Epidermal melanocyte (primary cell): Measurements from ENCODE around the gene OPHN1.
A peak's percentile ranks its signal among the peaks of the same experiment; 100 is the strongest.

Experiments used
- DNase-seq: peaks from one replicate; pipeline ENCODE4 v3.0.0; 2011; ENCODE audit warnings: low spot score; ENCODE audit not compliant: insufficient read length

Gene OPHN1

DNA sequence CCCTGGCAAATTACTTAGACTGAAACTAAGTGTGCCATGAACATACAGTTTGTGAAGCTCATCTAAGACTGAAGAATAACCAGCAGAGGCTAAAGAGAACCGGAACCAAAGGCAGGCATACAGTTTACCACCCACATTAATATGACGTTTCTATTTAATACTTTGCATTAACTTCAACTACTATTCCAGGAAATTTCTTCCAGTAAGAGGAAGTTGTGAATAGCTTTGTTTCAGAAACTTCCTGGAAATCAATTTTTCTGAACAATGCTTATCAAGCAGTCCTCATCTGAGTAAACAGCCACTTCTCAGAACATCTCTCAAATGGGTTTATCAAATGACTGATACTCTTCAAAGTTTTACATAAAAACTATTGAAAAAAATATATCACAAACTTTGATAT is 252.7 kb downstream of the OPHN1 start:
- DNase-seq = no peak

DNA sequence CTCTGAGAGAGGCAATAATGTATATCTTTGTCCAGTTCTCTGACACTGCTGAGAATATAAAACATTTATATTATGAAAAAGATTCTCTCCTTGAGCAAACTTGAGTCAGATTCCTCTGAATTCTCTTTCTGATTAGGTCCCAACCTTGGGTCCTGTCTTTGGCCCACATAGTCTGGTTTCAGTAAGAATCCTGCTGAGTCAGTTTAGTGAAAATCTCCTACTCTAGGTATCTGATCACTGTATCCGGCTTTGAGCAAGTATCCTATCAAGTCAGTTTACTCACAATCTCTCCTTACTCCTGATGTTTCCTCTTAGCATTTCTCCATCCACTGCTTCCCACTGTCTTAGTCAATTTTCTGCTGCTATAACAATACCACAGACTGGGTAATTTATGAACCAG is 253.9 kb downstream of the OPHN1 start:
- no peak for DNase-seq

DNA sequence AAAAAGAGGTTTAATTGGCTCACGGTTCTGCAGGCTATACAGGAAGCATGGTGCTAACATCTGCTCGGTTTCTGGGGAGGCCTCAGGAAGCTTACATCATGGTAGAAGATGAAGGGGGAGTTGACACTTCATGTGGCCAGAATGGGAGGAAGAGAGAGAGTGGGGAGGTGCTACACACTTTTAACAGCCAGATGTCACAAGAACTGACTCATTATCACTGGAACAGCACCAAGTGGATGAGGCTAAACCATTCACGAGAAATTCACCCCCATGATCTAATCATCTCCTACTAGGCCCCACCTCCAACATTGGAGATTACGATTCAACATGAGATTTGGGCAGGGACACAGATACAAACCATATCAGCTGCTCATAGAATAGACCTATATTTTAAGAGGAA is 255.8 kb downstream of the OPHN1 start:
- no peak for DNase-seq

DNA sequence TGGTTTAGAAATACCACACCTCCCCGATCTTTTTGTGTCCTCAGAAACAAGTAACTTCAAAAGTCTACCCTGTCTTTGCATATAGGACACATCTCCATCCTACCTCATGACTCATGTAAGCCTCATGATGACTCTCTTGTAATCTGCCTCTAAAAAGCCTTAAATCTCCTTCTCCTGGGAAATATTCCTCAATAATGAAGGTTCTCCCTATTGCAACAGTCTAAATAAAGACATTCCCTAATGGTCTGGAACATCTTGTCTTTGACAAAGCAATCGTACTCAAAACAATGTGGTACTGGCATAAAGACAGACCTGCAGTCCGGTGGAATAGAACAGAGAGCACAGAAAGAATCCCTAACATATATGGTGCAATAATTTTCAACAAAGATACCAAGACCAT is 257.7 kb downstream of the OPHN1 start:
- DNase-seq = no peak

DNA sequence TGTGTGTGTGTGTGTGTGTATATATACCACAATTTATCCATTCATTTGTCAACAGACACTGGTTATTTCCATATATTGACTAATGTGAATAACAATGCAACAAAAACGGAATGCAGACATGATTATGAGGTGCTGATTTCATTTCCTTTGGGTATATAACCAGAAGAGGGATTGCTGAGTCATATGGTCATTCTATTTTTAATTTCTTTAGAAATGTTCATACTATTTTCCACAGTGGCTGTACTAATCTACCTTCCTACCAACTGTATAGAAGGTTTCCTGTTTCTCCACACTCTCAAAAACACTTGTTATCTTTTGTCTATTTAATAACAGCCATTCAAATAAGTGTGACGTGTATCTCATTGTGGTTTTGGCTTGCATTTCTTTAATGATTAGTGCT is 269.9 kb downstream of the OPHN1 start:
- no peak for DNase-seq

DNA sequence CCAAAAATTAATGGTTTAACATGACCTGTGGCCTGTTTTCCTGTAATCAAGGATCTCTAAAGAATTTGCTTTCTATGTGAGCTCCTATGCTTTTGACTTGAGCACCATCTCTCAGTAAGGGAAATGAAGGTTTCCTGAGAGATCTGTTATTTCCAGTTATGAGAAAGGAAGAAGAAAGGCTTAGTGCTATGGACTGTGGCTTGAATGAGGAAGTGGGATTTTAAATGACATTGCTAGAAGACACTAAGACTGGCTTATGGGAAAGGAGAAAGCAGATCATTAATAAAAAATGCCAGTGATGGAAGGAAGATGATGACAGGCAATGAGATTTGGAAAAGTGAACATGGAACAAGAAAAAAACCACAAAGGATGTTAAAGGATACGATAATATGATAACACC is 285.4 kb downstream of the OPHN1 start:
- DNase-seq = no peak

DNA sequence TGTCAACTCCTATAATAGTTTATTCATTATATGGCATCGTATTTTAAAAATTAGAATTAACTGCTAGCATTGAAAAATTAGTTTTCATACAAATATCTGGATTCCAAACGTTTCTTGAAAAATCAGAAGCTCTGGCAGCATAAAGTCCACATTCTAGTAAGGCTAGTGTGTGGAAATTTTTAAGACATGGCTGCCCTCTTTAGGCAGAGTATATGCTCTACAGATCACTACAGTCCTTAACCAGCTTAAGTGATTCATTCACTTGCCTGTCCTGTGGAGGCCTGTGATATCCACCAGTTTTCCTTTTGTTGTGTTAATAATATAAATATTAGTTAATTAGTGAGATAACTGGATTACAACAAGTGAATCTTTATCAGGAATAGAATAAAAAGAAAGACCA is 287.2 kb downstream of the OPHN1 start:
- peak; percentile 16 for DNase-seq

DNA sequence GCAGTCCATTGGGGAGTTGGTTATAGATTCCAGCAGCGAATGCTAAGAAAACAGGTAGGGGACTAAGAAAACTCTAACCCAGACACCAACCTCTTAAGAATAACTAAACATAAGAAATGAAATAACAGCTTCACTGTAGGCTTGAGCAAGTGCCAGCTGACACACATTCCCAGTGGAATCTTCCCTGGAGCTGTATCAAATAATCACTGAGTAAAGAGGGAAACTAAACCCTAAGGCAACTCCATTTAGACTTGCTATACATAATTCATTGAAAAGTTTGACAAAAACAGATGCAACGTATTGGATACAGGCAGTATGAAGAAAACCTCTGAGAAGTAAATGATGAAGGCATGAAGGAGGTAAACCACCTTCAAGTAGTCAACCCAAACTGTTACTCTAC is 293.5 kb downstream of the OPHN1 start:
- DNase-seq = peak; percentile 19

DNA sequence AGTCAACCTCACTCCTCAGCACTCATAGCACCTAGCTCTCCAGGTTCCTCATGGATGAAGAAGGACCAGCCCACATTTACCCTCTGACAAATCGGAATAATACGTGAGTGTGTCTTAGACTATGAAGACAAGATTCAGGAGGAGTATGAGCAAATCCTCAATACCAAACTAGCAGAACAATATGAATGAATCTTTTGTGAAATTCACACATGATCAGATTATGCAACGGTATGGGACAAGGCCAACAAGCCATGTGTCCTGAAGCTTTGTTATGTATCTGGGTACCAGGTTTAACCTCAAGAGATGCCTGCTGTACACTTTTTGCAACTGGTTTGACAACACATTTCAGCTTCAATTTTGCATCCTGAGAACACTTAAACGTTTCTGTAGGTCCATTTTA is 300.1 kb downstream of the OPHN1 start:
- DNase-seq = no peak

DNA sequence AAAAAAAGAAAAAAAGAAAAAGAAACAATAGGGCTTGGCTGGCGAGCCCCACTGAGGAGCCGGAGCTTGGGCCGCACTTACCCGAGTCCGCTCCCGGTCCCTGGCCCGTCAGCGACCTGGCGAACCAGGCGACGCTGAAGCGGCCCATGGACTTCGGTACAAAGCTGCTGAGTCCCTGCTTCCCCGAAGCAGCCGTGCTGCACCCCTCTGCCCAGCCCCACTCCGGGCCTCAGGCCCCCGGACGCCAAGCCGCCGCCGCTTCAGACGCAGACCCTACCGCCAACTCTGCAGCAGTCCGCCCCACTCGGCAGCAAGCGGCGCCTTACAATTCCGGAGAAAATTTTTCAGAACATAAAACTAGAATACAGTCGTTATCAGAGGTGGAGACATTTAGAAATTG is 300.5 kb downstream of the OPHN1 start:
- DNase-seq = no peak

DNA sequence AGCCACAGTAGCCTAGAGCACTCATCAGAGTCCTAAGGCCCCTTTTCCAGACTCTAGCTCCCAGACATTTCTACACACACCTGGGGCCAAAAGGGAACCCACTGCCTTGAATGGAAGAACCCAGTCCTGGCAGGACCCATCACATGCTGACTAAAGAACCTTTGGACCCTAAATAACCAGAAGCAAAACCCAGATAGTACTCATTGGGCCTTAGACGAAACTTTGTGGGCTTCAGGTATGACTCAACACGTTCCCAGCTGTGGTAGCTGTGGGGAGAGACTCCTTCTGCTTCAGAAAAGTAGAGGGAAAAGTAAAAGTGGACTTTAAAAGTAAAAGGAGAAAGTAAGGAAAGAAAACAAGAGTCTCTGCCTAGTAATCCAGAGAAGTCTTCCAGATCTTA is 311.5 kb downstream of the OPHN1 start:
- DNase-seq = no peak

DNA sequence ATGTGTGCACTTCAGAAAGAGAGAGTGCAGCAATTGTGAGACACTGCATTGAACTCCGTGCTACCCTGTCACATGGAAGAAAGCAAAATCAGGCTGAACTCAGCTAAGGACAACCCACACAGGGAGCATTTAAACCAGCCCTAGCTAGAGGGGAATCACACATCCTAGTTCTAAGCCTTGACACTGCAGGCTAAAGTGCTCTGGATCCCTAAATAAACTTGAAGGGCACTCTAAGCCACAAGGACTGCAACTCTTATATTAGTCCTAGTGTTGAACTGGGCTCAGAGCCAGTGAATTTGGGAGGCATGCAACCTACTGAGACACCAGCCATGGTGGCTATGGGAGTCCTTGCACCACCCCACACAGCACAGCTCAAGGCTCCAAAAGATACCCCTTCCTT is 311.9 kb downstream of the OPHN1 start:
- DNase-seq = peak; percentile 13

DNA sequence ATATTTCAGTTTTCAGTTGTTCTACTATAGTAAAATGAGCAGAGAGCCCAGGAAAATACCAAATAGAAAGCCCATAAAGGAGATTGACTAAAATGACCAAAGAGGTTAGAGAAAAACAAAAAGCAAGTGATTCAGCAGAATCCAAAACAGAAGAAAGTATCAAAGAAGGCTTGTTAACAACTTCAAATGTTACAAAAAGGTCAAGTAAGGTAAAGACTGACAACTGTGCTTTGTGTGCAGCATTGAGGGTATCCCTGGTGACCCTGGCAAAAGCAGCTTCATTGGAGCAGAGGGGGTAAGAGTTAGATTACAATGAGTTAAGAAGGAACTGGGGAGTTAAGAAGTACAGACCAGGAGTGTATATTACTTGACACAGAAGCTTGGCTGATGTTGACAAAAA is 317.9 kb downstream of the OPHN1 start:
- no peak for DNase-seq

DNA sequence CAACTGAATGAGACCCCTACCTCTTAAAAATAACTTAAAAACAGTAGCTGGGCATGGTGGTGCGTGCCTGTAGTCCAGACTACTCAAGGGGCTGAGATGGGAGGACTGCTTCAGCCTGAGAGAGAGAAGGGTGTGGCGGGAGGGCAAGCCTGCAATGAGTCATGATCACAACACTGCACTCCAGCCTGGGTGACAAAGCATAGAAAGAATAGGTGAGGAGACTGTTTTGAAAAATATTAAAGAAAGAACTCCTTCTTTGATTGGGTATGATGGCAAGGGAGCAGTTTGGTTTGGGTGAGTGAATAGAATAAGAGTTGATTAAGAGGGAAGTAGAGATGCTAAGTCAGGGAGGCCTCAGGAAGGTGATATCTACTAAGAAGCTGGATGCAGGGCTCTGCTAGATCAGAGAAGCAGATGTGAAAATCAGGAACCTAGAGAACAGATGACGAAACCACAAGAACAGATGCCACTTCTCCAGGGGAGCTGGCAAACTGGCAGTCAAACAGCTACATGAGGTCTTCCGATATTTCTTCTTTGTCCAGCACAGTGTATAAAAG is 318.6 kb downstream of the OPHN1 start:
- DNase-seq = no peak

DNA sequence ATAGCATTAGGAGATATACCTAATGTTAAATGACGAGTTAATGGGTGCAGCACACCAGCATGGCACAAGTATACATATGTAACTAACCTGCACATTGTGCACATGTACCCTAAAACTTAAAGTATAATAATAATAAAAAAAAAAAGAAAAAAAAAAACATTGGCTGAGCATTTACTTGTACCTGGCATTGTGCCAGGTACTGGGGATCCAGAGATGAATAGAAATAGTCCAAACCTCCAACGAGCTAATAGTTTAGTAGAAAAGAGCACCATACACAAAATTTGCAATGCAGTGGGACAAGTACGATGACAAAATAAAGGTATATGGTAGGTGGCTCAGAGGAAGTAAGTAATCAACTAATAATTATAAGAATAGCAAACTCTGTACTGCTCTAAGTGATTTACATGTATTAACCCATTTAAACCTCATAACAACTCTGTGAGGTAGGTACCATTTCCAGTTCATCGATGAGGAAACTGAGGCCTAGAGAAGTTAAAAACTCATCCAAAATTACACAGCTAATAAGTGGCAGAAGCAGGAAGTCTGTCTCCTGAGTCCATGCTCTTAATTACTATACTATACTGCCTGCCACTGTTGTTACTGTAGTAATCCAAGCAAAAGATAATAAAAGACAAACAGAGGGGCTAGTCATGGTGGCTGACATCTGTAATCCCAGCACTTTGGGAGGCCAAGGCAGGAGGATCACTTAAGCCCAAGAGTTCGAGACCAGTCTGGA is 319.3 kb downstream of the OPHN1 start:
- no peak for DNase-seq

DNA sequence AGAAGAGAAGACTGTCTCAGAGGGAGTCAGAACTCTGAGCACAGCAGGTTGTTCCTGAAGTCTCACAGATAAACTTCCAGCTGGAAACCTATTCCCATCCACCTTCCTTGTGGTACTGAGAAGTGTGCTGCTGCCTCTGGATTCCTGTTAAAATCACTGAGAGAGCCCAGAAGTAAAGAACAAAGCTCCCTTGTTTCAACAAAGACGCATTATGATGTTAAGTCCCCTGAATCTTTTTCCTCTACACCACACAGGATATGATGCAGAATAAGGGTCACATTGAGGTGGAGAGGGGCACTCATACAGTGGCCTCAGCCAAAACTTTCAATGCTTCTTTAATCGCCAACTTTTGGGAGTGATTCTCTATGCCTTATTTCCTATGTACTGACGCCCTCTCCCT is 321.0 kb downstream of the OPHN1 start:
- peak; percentile 18 for DNase-seq

DNA sequence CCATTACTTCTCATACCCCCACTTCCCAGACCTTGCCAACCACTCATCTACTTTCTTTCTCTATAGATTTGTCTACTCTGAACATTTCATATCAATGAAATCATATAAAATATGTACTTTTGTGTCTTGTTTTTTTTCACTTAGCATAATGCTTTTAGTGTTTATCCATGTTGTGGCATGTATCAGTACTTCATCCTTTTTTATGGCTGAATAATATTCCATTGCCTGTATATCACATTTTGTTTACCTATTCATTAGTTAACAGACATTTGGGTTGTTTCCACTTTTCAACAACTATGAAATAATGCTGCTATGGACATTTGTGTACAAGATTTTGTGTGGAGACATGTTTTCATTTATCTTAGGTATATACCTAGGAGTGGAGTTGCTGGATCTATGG is 324.1 kb downstream of the OPHN1 start:
- DNase-seq = no peak

DNA sequence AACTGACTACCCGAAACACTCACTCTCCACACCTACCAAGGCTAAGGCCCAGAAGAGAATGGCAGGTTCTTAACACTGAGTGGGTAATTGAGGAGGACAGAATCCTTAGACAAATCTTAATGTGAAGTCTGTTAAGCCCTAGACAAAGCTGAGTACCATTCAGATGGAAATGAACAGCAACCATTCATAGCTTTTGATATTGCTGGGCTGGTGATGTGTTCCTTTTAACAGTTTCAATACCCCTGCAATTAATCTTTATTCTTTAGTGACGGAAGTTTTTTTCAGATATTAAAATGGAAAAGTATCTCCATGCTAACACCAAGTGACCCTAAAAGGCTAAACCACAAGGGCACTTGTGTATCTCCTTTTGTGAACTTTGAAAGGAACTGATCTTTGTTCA is 334.9 kb downstream of the OPHN1 start:
- no peak for DNase-seq

DNA sequence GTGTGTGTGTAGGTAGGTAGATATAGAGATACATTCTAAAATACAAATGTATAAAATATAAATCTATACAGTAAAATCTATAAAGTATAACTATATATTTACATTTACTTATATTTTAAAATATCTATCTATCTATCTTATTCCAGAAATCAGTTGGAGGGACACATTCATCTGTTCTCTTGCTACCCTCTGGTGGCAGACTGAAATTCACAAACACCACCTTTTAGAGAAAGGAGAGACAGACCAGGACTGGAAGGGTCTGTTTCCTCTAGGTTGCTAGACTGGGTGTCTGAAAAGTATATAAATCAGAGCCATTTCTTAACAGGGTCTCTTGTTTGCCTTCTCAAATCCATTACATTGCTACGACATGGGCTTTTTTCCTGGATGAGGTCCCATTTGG is 343.0 kb downstream of the OPHN1 start:
- no peak for DNase-seq

DNA sequence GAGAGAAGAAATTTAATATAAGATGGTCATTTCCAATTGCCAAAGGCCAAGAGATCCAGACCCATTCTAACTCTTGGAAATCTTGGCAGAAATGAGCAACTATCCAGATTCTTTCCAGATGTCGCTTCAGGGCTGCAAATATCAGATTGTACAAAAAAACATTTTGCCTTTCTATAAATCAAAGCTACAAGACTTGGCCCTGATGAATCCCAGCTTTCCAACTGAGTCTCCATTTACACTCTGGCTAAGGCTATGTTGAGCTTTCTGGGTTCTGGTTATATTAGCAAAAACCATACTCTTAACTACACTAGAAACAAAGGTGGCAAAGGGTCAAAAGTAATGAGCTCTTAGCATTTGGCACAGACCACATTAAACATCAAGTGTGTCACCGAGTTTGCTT is 345.8 kb downstream of the OPHN1 start:
- DNase-seq = no peak

DNA sequence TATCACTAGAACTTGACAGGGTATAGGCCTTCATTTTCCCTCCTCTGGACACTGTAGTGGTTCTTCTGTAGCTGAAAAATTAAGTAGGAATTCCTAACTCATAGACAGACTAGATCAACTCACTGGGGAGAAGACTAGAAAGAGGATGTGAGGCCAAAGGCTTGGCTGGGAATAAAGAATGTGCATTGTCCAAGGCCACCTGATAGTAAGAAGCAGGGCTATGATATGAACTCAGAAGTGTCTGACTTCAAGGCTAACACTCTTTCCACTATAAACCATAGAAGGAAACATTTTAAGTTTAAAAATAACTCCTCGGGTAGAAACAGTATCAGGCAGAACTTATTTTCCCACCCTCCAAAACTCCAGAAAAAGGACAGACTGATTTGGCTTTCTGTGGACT is 346.6 kb downstream of the OPHN1 start:
- no peak for DNase-seq

DNA sequence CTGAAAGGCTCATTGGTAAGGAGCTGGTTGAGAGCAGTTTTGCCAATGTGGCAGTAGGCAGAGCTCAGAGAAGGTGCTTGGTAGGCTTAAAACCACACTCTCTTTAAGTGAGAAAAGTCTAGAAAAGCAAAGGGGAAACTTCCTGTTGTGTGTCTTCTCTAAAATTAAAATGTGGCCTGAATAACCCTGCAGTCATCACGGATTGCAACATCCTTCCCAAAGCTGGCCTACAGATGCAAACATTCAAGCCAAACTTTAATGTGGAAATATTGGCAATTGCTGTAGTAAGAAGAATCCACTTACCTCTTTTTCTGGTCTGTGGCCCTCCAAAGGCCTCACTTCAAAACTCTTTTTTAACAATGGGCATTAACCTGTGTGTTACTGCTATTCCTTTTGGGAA is 348.5 kb downstream of the OPHN1 start:
- no peak for DNase-seq

DNA sequence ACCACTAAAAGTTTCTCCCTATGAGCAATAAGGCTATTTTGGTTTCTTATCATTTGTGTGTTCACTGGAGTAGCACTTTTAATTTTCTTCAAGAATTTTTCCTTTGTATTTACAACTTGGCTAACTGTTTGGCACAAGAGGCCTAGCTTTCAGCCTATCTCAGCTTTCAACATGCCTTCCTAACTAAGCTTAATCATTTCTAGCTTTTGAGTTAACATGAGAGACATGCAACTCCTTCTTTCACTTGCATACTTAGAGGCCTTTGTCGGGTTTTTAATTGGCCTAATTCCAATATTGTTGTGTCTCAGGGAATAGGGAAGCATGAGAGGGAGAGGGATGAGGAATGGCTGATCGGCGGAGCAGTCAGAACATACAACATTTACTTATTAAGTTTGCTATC is 349.8 kb downstream of the OPHN1 start:
- no peak for DNase-seq

DNA sequence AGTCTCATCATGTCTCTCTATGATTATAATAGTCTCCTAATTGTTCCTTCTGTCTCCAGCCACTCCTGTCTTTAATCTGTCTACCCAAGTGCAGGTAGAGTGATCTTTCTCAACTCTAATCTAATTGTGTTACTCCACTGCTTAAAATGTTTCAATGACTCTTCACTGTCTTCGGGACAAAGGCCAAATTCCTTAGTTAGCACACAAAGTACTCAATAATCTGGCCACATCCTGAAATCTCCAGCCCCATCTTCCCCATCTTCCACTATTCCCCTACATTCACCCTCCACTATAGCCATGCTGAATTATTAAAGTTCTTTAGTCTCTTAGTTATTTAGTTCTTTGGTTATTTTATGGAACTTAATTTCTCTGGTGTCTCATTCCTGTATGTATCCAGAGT is 353.3 kb downstream of the OPHN1 start:
- no peak for DNase-seq
